Measurements from ENCODE around the gene LSM6.

DNA sequence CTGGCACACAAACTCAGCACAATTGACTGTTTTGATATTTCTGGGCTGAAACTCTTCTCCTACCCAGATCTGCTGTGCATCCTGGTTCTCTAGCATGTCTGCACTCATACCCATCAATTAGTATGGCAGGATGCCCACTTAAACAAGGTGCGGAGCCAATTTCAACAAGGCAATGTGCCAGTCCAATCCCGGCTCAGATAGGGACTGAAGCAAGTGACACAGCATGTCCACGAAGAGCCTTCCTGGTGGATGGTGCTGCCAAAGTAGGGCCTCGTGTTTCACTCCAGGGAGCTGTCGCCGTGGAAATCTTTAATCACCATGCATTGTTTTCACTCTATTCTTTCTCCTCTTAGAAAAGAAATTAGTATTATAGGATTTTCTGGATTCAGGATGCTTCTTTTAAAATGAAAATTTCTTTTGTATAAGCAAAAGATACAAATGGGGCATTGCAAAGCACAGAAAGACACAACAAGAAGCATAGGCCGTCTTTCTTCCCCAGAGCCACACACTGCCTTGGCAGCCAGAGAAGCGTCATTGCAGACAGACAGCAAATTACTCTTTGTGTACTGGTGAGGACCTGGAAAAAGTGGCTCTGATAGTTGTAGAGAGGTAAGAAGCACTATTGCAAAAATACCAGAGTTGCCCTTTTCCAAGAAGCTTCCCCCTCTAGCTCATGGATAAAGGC, 40.6 kb upstream of the LSM6 start:
- TF ChIP-seq, protein P1, sequence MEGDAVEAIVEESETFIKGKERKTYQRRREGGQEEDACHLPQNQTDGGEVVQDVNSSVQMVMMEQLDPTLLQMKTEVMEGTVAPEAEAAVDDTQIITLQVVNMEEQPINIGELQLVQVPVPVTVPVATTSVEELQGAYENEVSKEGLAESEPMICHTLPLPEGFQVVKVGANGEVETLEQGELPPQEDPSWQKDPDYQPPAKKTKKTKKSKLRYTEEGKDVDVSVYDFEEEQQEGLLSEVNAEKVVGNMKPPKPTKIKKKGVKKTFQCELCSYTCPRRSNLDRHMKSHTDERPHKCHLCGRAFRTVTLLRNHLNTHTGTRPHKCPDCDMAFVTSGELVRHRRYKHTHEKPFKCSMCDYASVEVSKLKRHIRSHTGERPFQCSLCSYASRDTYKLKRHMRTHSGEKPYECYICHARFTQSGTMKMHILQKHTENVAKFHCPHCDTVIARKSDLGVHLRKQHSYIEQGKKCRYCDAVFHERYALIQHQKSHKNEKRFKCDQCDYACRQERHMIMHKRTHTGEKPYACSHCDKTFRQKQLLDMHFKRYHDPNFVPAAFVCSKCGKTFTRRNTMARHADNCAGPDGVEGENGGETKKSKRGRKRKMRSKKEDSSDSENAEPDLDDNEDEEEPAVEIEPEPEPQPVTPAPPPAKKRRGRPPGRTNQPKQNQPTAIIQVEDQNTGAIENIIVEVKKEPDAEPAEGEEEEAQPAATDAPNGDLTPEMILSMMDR (IDR thresholded peaks at IDR 0.05), result no peak
- TF ChIP-seq POLR2A (IDR thresholded peaks at IDR 0.05), result no peak
